ENCODE results near the gene COL27A1. TPM values are rescaled to one million over a fixed set of nuclear protein-coding genes. Genes with fewer than 3 reads are reported as not detected.

Gene COL27A1
- total and polyA plus RNA-seq, 2 donors from 2014 or later, result 13.6 to 45.6 TPM

DNA sequence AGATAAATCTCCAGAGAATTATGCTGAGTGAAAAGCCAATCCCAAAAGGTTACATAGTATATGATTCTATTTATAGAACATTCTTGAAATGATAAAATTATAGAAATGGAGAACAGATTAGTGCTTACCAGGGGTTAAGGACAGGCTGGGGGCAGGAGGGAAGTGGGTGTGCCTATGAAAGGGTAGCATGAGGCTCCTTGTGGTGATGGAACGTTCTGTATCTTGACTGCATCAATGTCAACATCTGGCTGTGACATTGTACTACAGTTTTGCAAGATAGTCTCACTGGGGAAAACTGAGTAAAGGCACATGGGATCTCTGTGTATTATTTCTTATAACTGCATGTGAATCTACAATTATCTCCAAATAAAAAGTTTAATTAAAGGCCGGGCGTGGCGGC lies 196.6 kb downstream of the COL27A1 start:
- intact Hi-C loops (cut with DNase I), result no loop called here
- no peak overlapping the region for H3K27ac ChIP-seq (ENCODE audit: low read depth in 2 of 2, low read length in 2 of 2)
- H3K9me3 ChIP-seq (ENCODE audit: control insufficient read depth in 2 of 3, insufficient read depth in 1 of 3, low read length in 3 of 3), result no peaks in the 10 kb centered on the region
- DNase-seq (peak in 1 of 5 donors; percentile 5), FAIRE-seq (no peak)
- no peak overlapping the region for H3K9ac ChIP-seq (ENCODE audit: low read length in 3 of 3)
- peaks cover 3 to 23% (median 9%) of the 10 kb centered on the region in 3 donors for H3K36me3 ChIP-seq (ENCODE audit: control insufficient read depth in 2 of 3, insufficient read depth in 3 of 3, low read length in 3 of 3)
- H3K4me3 ChIP-seq (ENCODE audit: low read length in 3 of 3), result no peak overlapping the region
- H3K4me1 ChIP-seq (ENCODE audit: control insufficient read depth in 2 of 3, insufficient read depth in 2 of 3, low read depth in 1 of 3, low read length in 3 of 3), result peaks cover 0 to 7% (median 3%) of the 10 kb centered on the region in 3 donors
- H3K27me3 ChIP-seq (ENCODE audit: control insufficient read depth, insufficient read depth, low read length), result no peaks in the 10 kb centered on the region
- TF ChIP-seq, protein P1, sequence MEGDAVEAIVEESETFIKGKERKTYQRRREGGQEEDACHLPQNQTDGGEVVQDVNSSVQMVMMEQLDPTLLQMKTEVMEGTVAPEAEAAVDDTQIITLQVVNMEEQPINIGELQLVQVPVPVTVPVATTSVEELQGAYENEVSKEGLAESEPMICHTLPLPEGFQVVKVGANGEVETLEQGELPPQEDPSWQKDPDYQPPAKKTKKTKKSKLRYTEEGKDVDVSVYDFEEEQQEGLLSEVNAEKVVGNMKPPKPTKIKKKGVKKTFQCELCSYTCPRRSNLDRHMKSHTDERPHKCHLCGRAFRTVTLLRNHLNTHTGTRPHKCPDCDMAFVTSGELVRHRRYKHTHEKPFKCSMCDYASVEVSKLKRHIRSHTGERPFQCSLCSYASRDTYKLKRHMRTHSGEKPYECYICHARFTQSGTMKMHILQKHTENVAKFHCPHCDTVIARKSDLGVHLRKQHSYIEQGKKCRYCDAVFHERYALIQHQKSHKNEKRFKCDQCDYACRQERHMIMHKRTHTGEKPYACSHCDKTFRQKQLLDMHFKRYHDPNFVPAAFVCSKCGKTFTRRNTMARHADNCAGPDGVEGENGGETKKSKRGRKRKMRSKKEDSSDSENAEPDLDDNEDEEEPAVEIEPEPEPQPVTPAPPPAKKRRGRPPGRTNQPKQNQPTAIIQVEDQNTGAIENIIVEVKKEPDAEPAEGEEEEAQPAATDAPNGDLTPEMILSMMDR (IDR thresholded peaks at IDR 0.05; ENCODE audit: borderline replicate concordance, extremely low read depth, insufficient read depth), result no peak

DNA sequence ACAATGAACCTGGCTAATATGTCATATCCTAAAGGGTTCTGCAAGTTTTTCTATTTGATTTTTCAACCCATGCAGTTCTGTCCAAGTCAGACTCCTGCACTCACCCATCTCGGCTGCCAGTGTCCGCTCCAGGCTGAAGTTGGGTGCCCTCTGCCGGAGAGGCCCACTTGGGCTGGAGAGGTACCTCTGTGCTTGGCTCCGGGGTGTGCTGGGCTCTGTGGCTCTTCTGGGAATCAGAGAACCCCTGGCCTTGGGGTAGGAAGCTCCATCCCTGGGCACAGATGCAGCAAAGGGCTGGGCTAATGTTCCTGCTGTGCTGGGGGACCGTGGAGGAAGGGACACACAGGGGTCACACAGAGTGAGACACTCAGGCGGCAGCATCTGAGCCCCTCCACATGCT lies 200.5 kb downstream of the COL27A1 start:
- intact Hi-C loops (cut with DNase I), result no loop called here
- Histone ChIP-seq H3K9ac (ENCODE audit: low read length in 3 of 3) (no peak overlapping the region), H3K27me3 (ENCODE audit: control insufficient read depth, insufficient read depth, low read length) (no peaks in the 10 kb centered on the region), H3K27ac (ENCODE audit: low read depth in 2 of 2, low read length in 2 of 2) (no peak overlapping the region), H3K36me3 (ENCODE audit: control insufficient read depth in 2 of 3, insufficient read depth in 3 of 3, low read length in 3 of 3) (peaks cover 4 to 36% (median 13%) of the 10 kb centered on the region in 3 donors), H3K4me3 (ENCODE audit: low read length in 3 of 3) (no peak overlapping the region), H3K9me3 (ENCODE audit: control insufficient read depth in 2 of 3, insufficient read depth in 1 of 3, low read length in 3 of 3) (no peaks in the 10 kb centered on the region), H3K4me1 (ENCODE audit: control insufficient read depth in 2 of 3, insufficient read depth in 2 of 3, low read depth in 1 of 3, low read length in 3 of 3) (no peaks in the 10 kb centered on the region)
- FAIRE-seq (no peak), DNase-seq (peak in 1 of 5 donors; percentile 45)
- TF ChIP-seq, protein P1 (IDR thresholded peaks at IDR 0.05; ENCODE audit: borderline replicate concordance, extremely low read depth, insufficient read depth), result no peak

DNA sequence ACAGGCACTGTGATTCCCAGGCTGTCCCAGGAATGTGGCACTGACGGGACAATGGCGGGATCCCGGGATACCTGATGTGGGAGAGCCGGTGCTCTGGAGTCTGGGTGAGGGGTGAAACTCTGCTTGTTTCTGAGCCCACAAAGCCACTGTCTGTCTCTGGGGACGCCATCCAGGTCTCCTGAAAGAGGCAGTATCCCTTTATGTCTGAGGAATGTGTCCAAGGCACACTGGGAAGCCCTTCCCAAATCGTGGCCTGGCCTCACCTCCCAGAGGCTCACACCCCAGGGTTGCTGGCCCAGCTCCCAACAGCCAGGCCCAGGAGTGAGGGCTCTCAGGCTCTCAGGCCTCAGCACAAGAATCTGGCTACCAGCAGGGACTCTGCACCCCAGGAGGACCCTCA lies 201.5 kb downstream of the COL27A1 start:
- intact Hi-C loops (cut with DNase I), result no loop called here
- Histone ChIP-seq H3K9ac (ENCODE audit: low read length in 3 of 3) (no peak overlapping the region), H3K4me1 (ENCODE audit: control insufficient read depth in 2 of 3, insufficient read depth in 2 of 3, low read depth in 1 of 3, low read length in 3 of 3) (no peaks in the 10 kb centered on the region), H3K4me3 (ENCODE audit: low read length in 3 of 3) (no peak overlapping the region), H3K36me3 (ENCODE audit: control insufficient read depth in 2 of 3, insufficient read depth in 3 of 3, low read length in 3 of 3) (peaks cover 9 to 45% (median 18%) of the 10 kb centered on the region in 3 donors), H3K27ac (ENCODE audit: low read depth in 2 of 2, low read length in 2 of 2) (no peak overlapping the region), H3K9me3 (ENCODE audit: control insufficient read depth in 2 of 3, insufficient read depth in 1 of 3, low read length in 3 of 3) (no peaks in the 10 kb centered on the region), H3K27me3 (ENCODE audit: control insufficient read depth, insufficient read depth, low read length) (no peaks in the 10 kb centered on the region)
- FAIRE-seq (no peak), DNase-seq (peak in 1 of 5 donors; percentile 55)
- TF ChIP-seq, protein P1 (IDR thresholded peaks at IDR 0.05; ENCODE audit: borderline replicate concordance, extremely low read depth, insufficient read depth), result no peak

DNA sequence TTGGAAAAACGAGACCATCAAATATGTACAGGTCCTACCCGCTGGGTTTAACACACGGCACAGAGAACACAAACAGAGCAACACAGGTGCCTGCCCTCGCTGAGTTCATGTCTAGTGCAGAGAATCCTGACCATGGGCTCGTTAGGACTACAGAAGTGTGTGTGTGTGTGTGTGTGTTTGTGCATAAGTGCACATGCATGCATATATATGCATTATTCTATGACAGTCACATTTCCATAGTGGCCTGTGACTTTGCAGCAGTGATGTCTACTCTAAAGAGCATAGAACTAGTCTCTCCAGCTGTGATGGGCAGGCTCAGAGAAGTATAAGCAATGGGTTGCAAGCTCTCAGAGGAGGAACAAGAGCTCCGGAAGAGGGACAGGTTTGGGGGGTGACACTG lies 202.0 kb downstream of the COL27A1 start:
- H3K4me1 ChIP-seq (ENCODE audit: control insufficient read depth in 2 of 3, insufficient read depth in 2 of 3, low read depth in 1 of 3, low read length in 3 of 3), result no peaks in the 10 kb centered on the region
- no peak overlapping the region for H3K9ac ChIP-seq (ENCODE audit: low read length in 3 of 3)
- DNase-seq (no peak), FAIRE-seq (no peak)
- peaks cover 9 to 48% (median 20%) of the 10 kb centered on the region in 3 donors for H3K36me3 ChIP-seq (ENCODE audit: control insufficient read depth in 2 of 3, insufficient read depth in 3 of 3, low read length in 3 of 3)
- H3K4me3 ChIP-seq (ENCODE audit: low read length in 3 of 3), result no peak overlapping the region
- no peaks in the 10 kb centered on the region for H3K27me3 ChIP-seq (ENCODE audit: control insufficient read depth, insufficient read depth, low read length)
- H3K9me3 ChIP-seq (ENCODE audit: control insufficient read depth in 2 of 3, insufficient read depth in 1 of 3, low read length in 3 of 3), result no peaks in the 10 kb centered on the region
- TF ChIP-seq, protein P1 (IDR thresholded peaks at IDR 0.05; ENCODE audit: borderline replicate concordance, extremely low read depth, insufficient read depth), result no peak
- H3K27ac ChIP-seq (ENCODE audit: low read depth in 2 of 2, low read length in 2 of 2), result no peak overlapping the region
- intact Hi-C loops (cut with DNase I), result no loop called here

All from kidney (tissue), 14 donors.